GM12878 (cell line): ENCODE measurements around the gene RANBP1. TPM values are rescaled to one million over a fixed set of nuclear protein-coding genes. Genes with fewer than 3 reads are reported as not detected.

Experiments used
- ATAC-seq: fragments of 200-7000 bp; cut with Tn5 transposase; 3 replicates; pipeline ENCODE4 v1.9.1; 2020; ENCODE audit warnings: mild to moderate bottlenecking, moderate library complexity
- BruUV-seq: library from RNA; stranded (reverse); fragments of 400-500 nt; replicated peaks from 2 replicates; lab custom pipeline; 2021; lab: Mats Ljungman, UMichigan
- CTCF ChIA-PET: fragments of 300-600 bp; sonication (Branson Sonifier 250); formaldehyde crosslinking; extraction: SDS; loops from one replicate; lab custom pipeline; 2021; ENCODE audit warnings: inconsistent platforms; lab: Yijun Ruan, JAX
- POLR2A ChIA-PET: fragments of 350-600 bp; formaldehyde crosslinking; extraction: SDS; loops from one replicate; lab custom pipeline; 2021; ENCODE audit warnings: inconsistent platforms; lab: Charles Lee
- RAD21 ChIA-PET: fragments of 300-600 bp; sonication (Branson Sonifier 250); formaldehyde crosslinking; loops from one replicate; lab custom pipeline; 2023; ENCODE audit warnings: antibody characterized with exemption; ENCODE audit not compliant: unreplicated experiment; lab: Charles Lee
- SMC1A ChIA-PET: fragments of 300-600 bp; sonication (Branson Sonifier 250); formaldehyde crosslinking; loops from one replicate; lab custom pipeline; 2023; ENCODE audit not compliant: unreplicated experiment, uncharacterized antibody; lab: Charles Lee
- DNase-seq: peaks from one replicate; pipeline ENCODE4 v3.0.0-alpha.2; 2011; ENCODE audit warnings: low read depth, low spot score
- FAIRE-seq: peaks from 3 replicates; lab custom pipeline; 2011; peaks lifted over from hg19 to GRCh38; lab: Jason Lieb, UNC
- H2AFZ ChIP-seq: 2 replicates; pipeline ENCODE4 v1.6.0; 2011; ENCODE audit warnings: low read depth, low read length, control low read depth; ENCODE audit not compliant: control insufficient read depth
- H3K27ac ChIP-seq: 2 replicates; pipeline ENCODE4 v1.5.1; 2011; ENCODE audit warnings: control low read depth; ENCODE audit not compliant: control insufficient read depth, insufficient read depth
- H3K27me3 ChIP-seq, 2 experiments: replicated peaks in 1 of 2; 2 replicates each; pipeline versions ENCODE4 v1.6.0 to v1.6.1; 2011; ENCODE audit warnings: low read length in 1 of 2; ENCODE audit not compliant: control insufficient read depth in 2 of 2, insufficient read depth in 2 of 2
- H3K36me3 ChIP-seq, 2 experiments: 2 replicates each; pipeline ENCODE4 v1.5.1; 2011; ENCODE audit warnings: low read length in 1 of 2; ENCODE audit not compliant: control insufficient read depth in 2 of 2, insufficient read depth in 2 of 2
- H3K4me1 ChIP-seq: 2 replicates; pipeline ENCODE4 v1.6.1; 2011; ENCODE audit warnings: mild to moderate bottlenecking, low read length, moderate library complexity, mixed read lengths; ENCODE audit not compliant: control insufficient read depth, insufficient read depth
- H3K4me2 ChIP-seq: 2 replicates; pipeline ENCODE4 v1.6.0; 2011; ENCODE audit warnings: control low read depth; ENCODE audit not compliant: control insufficient read depth, insufficient read depth
- H3K4me3 ChIP-seq: fragments of 200-600 bp; sonication (generic); 2 replicates; pipeline ENCODE4 v1.5.1; 2016
- H3K79me2 ChIP-seq: 2 replicates; pipeline ENCODE4 v1.6.0; 2011; ENCODE audit warnings: low read length; ENCODE audit not compliant: control insufficient read depth, insufficient read depth
- H3K9ac ChIP-seq: 2 replicates; pipeline ENCODE4 v1.8.0; 2011; ENCODE audit warnings: low read length, control low read depth, mixed read lengths; ENCODE audit not compliant: control insufficient read depth, insufficient read depth
- H3K9me3 ChIP-seq: replicated peaks from 3 replicates; pipeline ENCODE4 v1.5.1; 2011; ENCODE audit warnings: mild to moderate bottlenecking, low read length; ENCODE audit not compliant: control insufficient read depth, insufficient read depth
- H4K20me1 ChIP-seq: 2 replicates; pipeline ENCODE4 v1.6.0; 2011; ENCODE audit not compliant: control insufficient read depth, insufficient read depth
- ASH2L ChIP-seq: fragments of 300-600, 200-600 bp; sonication (generic); IDR thresholded peaks from 2 replicates; pipeline ENCODE4 v1.6.1; 2017; ENCODE audit warnings: low read depth, mild to moderate bottlenecking, borderline replicate concordance
- ESRRA ChIP-seq: IDR thresholded peaks from 2 replicates; pipeline ENCODE4 v1.6.1; 2012; ENCODE audit warnings: mild to moderate bottlenecking, low read length, improper control_type of control experiment
- IKZF1 ChIP-seq: fragments of 450-650 bp; conservative IDR thresholded peaks from 2 replicates; pipeline ENCODE4 v1.6.1; 2017; ENCODE audit warnings: antibody characterized with exemption, mild to moderate bottlenecking
- RAD21 ChIP-seq: IDR thresholded peaks from 2 replicates; pipeline ENCODE4 v1.6.1; 2011; ENCODE audit warnings: mild to moderate bottlenecking, low read depth, low read length, moderate library complexity; ENCODE audit not compliant: insufficient read depth
- REST ChIP-seq: IDR thresholded peaks from 2 replicates; pipeline ENCODE4 v1.6.1; 2012; ENCODE audit warnings: mild to moderate bottlenecking, low read depth, low read length
- RUNX3 ChIP-seq: IDR thresholded peaks from 2 replicates; pipeline ENCODE4 v1.6.1; 2012; ENCODE audit warnings: low read length, inconsistent platforms
- WGBS: methylation state at CpG from one replicate; pipeline ENCODE4 v1.1.6; 2016; ENCODE audit warnings: low lambda C conversion rate; ENCODE audit not compliant: insufficient replicate concordance, insufficient coverage; ENCODE audit errors: missing lambda C conversion rate; 5-methylcytosine and 5-hydroxymethylcytosine counted together
- in situ Hi-C: fragments of 300-500 bp; cut with MboI; formaldehyde crosslinking; loops from 9 replicates; pipeline ENCODE4 v1.14.3; 2018; ENCODE audit warnings: mixed read lengths
- intact Hi-C: fragments of 100-400 bp; cut with micrococcal nuclease; formaldehyde crosslinking; loops from one replicate; pipeline ENCODE4 v1.14.2; 2022; ENCODE audit not compliant: unreplicated experiment
- polyA plus RNA-seq, 11 experiments: library from polyadenylated mRNA; depleted of rRNA in 4 of 11; unstranded in 6 of 11; stranded (reverse) in 5 of 11; fragments of >200 nt; fragmentation: Nextera tagmentation in 4 of 11; fragmentation: Illumina TruSeq in 1 of 11; extraction: Ambion mirVana in 4 of 11; extraction: Trizol in 1 of 11; gene quantifications; 1 replicate in 1 of 11; 2 replicates in 10 of 11; pipeline versions ENCODE4 v1.2.1 to v1.2.3, GENCODE V29; 2011 to 2016; ENCODE audit warnings: inconsistent platforms in 2 of 11, missing spikeins in 2 of 11, low read depth in 1 of 11
- total RNA-seq, 4 experiments: library from RNA; depleted of rRNA in 3 of 4; stranded (reverse); fragments of >200 nt in 3 of 4; fragmentation: Illumina TruSeq in 1 of 4; extraction: Trizol in 1 of 4; gene quantifications; 2 replicates each; pipeline versions ENCODE4 v1.2.1 to v1.2.3, GENCODE V29; 2013 to 2021
- TF ChIP-seq, protein P1 (sequence below): IDR thresholded peaks from 2 replicates; pipeline ENCODE4 v1.6.1; 2011; ENCODE audit warnings: low read depth, low read length, improper control_type of control experiment, borderline replicate concordance

Gene RANBP1
- total and polyA plus RNA-seq, 10 of the 15 experiments (the other 5 are each of a cell fraction or from before 2014, with no cell fraction given) = 55.3 to 808 (median 394) TPM

DNA sequence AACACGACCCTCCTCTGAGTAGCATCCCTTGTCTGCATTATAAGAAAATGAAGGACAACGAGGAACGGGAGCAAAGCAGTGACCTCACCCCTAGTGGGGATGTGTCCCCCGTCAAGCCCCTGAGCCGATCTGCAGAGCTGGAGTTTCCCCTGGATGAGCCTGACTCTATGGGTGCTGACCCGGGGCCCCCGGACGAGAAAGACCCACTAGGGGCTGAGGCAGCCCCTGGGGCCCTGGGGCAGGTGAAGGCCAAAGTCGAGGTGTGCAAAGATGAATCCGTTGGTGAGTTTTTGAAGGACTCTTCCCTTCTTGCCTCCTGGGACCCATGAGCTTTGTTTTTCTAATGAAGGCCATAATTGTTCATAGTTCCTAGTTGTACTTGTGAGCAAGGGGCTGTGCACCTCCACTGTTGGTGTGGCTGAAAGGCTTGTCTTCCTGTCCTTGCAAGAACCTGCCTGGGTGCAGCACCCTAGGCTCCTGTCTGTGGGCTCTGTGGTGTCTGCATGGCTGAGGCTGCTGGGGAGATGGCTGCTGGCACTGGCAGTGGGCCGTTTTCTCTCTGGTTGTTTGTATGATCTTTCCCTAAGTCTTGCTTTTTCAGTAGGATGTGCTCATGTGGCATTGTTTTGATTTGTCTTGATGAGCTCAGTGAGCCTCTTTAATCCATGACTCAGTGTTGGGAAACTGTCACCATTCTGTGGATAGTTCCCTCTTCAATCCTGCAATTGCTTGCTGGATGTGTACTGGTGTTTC lies 25.8 kb upstream of the RANBP1 start:
- DNase-seq (no peak), ATAC-seq (no peak), FAIRE-seq (no peak)
- SMC1A ChIA-PET = no interaction called here
- no peak overlapping the region for H3K9ac ChIP-seq
- H3K4me3 ChIP-seq = no peak overlapping the region
- in situ Hi-C loops (no loop called here), intact Hi-C loops (no loop called here)
- no peak overlapping the region for H3K27ac ChIP-seq
- no peak for TF ChIP-seq RAD21
- TF ChIP-seq IKZF1 = no peak
- TF ChIP-seq ASH2L = no peak
- TF ChIP-seq, protein P1, sequence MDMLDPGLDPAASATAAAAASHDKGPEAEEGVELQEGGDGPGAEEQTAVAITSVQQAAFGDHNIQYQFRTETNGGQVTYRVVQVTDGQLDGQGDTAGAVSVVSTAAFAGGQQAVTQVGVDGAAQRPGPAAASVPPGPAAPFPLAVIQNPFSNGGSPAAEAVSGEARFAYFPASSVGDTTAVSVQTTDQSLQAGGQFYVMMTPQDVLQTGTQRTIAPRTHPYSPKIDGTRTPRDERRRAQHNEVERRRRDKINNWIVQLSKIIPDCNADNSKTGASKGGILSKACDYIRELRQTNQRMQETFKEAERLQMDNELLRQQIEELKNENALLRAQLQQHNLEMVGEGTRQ = no peak
- no peak for TF ChIP-seq REST
- TF ChIP-seq RUNX3 = no peak
- no peak for TF ChIP-seq ESRRA
- CTCF ChIA-PET = no interaction called here
- no TSS peak for BruUV-seq
- POLR2A ChIA-PET = no interaction called here
- H3K79me2 ChIP-seq = peaks cover 6% of the 10 kb centered on the region
- 92% methylated on average over 11 of the region's 11 CpGs for WGBS
- RAD21 ChIA-PET = no interaction called here
- H3K4me2 ChIP-seq = no peak overlapping the region
- H2AFZ ChIP-seq = no peak overlapping the region
- no peaks in the 10 kb centered on the region for H3K9me3 ChIP-seq
- no peaks in the 10 kb centered on the region for H4K20me1 ChIP-seq
- H3K27me3 ChIP-seq = no peaks in the 10 kb centered on the region
- peaks cover 38 to 45% of the 10 kb centered on the region in 2 experiments for H3K36me3 ChIP-seq
- no peaks in the 10 kb centered on the region for H3K4me1 ChIP-seq
